Stomach (tissue), 4 donors: ENCODE data around the gene COX7A2L.

ENCODE experiments used
- EP300 ChIP-seq: sonication (generic); formaldehyde crosslinking; IDR thresholded peaks from one replicate; pipeline ENCODE4 v1.6.1; 2017; ENCODE audit warnings: antibody characterized with exemption
- POLR2A ChIP-seq, 4 donors: fragments of 450-650 bp; IDR thresholded peaks; one replicate each; pipeline ENCODE4 v1.6.1; 2016; ENCODE audit warnings: antibody characterized with exemption in 4 of 4, control low read depth in 2 of 4, mild to moderate bottlenecking in 1 of 4, moderate library complexity in 1 of 4
- POLR2AphosphoS5 ChIP-seq, 3 donors: sonication (generic); formaldehyde crosslinking; IDR thresholded peaks; one replicate each; pipeline ENCODE4 v1.6.1; 2016; ENCODE audit warnings: antibody characterized with exemption in 3 of 3
- TF ChIP-seq, protein P1 (sequence below), 7 experiments: fragments of 450-650 bp in 4 of 7; fragments of 200-600 bp in 3 of 7; sonication (generic) in 3 of 7; IDR thresholded peaks; one replicate each; pipeline ENCODE4 v1.5.1; 2016 to 2019; ENCODE audit warnings: antibody characterized with exemption in 7 of 7, control low read depth in 2 of 7, mild to moderate bottlenecking in 1 of 7

DNA sequence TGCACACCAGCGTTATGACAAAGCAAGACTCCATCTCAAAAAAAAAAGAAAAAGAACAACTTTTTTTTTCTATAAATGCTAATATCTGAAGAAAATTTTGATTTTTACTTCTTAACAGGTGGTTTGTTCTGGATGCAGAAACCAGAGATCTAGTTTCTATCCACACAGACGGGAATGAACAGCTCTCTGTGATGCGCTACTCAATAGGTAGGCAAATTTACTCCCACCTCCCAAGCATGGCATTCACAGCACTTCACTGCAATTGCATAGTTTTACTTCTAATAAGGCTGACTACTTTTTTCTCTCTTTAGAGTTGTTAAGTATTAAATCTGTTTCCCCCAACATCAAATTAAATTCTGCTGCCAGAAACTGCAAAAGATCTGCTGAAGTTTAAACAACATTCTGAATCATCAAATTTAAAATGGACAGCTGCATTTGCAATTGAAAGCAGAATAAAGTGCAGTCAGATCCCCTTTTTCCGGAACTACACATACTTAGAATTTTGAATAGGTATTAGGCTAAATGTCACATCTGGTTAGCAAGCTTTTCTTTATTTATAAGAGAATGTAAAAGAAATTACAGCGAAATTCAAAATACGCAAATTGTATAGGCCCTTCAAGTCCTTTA, 45.1 kb downstream of the COX7A2L start:
- TF ChIP-seq POLR2AphosphoS5 (IDR thresholded peaks at IDR 0.05) (no peak), POLR2A (IDR thresholded peaks at IDR 0.05) (no peak), EP300 (no peak)
- TF ChIP-seq, protein P1, sequence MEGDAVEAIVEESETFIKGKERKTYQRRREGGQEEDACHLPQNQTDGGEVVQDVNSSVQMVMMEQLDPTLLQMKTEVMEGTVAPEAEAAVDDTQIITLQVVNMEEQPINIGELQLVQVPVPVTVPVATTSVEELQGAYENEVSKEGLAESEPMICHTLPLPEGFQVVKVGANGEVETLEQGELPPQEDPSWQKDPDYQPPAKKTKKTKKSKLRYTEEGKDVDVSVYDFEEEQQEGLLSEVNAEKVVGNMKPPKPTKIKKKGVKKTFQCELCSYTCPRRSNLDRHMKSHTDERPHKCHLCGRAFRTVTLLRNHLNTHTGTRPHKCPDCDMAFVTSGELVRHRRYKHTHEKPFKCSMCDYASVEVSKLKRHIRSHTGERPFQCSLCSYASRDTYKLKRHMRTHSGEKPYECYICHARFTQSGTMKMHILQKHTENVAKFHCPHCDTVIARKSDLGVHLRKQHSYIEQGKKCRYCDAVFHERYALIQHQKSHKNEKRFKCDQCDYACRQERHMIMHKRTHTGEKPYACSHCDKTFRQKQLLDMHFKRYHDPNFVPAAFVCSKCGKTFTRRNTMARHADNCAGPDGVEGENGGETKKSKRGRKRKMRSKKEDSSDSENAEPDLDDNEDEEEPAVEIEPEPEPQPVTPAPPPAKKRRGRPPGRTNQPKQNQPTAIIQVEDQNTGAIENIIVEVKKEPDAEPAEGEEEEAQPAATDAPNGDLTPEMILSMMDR (IDR thresholded peaks at IDR 0.05) = no peak
